Measurements from ENCODE around the gene GLRA2.

Gene GLRA2

DNA sequence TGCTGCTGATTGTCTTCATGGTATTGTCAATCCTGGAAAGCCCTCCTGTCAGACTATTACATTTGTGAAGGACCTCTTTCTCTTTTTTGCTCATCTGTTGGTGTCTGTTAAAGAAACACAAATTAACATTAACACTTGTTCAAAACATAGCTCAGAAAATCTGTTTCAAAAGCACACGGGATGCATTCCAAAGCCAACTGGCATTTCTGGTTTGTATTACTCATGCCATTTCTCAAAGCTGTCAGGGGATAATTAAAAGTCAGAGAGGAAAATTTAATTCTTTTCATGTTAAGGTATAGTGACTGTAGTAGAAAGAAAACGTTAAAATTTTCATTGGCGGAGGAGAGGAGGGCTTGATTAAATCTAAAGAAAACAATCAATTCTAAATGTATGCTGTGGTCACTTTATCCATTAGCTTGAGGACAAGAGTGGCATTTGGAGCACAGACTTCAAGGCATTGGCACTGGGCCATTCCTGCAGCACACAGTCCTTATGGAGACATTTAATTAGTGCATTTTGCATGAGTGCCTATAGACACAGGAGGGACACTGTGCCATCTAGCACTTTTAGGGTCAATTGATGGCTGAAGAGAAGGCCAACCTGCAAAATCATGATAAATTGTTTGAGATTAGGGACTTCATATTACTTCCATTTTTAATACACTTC is 21.2 kb upstream of the GLRA2 start:
- TF ChIP-seq TAF1 (IDR thresholded peaks at IDR 0.05; ENCODE audit: low read depth, low read length) (no peak), POU2F2 (IDR thresholded peaks at IDR 0.05; ENCODE audit: low read depth, low read length) (no peak), PAX5 (IDR thresholded peaks at IDR 0.05; ENCODE audit: insufficient read depth, low read length, severe bottlenecking) (no peak), POLR2AphosphoS5 (IDR thresholded peaks at IDR 0.05; ENCODE audit: low read depth, low read length) (no peak), SPI1 (IDR thresholded peaks at IDR 0.05; ENCODE audit: low read depth, low read length) (no peak), POLR2A (IDR thresholded peaks at IDR 0.05; ENCODE audit: low read depth, low read length) (no peak)
- DNase-seq (ENCODE audit: insufficient read length, low spot score) (no peak), FAIRE-seq (no peak)

DNA sequence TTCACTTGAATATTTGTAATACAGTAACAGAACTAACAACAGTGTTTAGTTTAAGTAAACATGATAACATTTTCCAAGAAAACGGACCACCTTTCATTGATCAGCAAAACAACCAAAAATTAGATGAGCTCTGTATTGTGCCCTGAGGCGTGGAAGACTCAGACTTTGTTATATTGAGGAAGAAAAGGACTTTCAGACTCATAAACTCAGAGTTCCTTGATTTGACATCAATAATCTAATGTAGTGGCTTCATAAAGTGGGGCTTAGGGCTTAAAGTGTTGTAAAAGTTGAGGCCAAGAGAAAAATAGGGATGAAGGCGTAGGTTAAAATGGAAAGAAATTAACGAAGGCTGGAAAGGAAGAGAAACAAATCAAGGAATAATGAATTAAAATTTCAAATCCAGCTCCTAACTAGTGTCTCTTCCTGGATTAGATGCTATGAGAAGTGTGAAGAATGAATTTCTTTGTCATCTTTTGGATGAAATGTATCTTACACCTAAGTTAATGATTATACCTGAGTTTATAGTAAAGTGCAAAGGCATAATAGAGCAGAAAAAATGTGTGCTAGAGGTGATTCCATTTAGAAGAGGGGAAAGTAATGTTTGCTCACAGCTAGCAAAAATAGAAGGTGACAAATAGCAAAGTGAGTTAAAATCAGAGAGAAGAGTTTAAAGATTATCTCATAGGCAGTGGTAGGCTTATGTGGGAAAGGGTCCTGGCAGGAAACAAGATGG is 19.8 kb upstream of the GLRA2 start:
- no peak for TF ChIP-seq POLR2AphosphoS5 (IDR thresholded peaks at IDR 0.05; ENCODE audit: low read depth, low read length)
- TF ChIP-seq PAX5 (IDR thresholded peaks at IDR 0.05; ENCODE audit: insufficient read depth, low read length, severe bottlenecking) = no peak
- TF ChIP-seq POU2F2 (IDR thresholded peaks at IDR 0.05; ENCODE audit: low read depth, low read length) = no peak
- no peak for TF ChIP-seq TAF1 (IDR thresholded peaks at IDR 0.05; ENCODE audit: low read depth, low read length)
- no peak for TF ChIP-seq SPI1 (IDR thresholded peaks at IDR 0.05; ENCODE audit: low read depth, low read length)
- TF ChIP-seq POLR2A (IDR thresholded peaks at IDR 0.05; ENCODE audit: low read depth, low read length) = no peak
- no peak for FAIRE-seq
- DNase-seq (ENCODE audit: insufficient read length, low spot score) = no peak

DNA sequence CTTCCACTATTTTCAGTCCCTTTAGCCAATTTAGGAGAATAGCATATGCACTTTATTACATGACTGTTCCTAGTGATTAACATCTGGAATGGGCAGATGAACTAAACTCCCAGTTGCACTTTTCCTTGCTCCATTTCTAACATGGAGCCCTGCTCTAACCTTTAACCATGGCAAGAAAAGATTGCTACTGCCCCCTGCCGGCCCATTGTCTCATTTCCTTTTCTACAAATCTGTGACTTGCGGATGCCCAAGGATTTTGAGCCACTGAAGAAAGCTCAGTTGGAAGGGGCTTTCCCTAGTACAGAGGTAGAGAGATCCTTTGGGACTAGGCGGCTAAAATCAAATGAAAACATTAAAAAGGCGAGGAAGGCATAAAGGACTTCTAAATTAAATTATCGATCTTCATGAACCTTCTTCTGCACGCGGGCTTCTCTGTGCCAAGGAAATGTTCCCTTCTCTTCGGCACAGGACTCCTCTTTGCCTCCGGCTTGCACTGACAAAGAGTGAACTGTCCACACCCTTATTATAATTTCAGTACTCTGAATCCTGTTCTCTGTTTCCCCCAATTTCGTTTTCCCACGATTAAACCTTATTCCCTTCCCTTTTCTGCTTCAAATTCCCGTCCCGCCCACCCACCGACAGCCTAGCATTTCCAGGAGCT is 577 bp upstream of the GLRA2 start:
- DNase-seq (ENCODE audit: insufficient read length, low spot score) (peak; percentile 0), FAIRE-seq (peak; percentile 51)
- TF ChIP-seq POU2F2 (IDR thresholded peaks at IDR 0.05; ENCODE audit: low read depth, low read length) = no peak
- no peak for TF ChIP-seq POLR2A (IDR thresholded peaks at IDR 0.05; ENCODE audit: low read depth, low read length)
- no peak for TF ChIP-seq PAX5 (IDR thresholded peaks at IDR 0.05; ENCODE audit: insufficient read depth, low read length, severe bottlenecking)
- TF ChIP-seq SPI1 (IDR thresholded peaks at IDR 0.05; ENCODE audit: low read depth, low read length) = no peak
- no peak for TF ChIP-seq TAF1 (IDR thresholded peaks at IDR 0.05; ENCODE audit: low read depth, low read length)
- no peak for TF ChIP-seq POLR2AphosphoS5 (IDR thresholded peaks at IDR 0.05; ENCODE audit: low read depth, low read length)

DNA sequence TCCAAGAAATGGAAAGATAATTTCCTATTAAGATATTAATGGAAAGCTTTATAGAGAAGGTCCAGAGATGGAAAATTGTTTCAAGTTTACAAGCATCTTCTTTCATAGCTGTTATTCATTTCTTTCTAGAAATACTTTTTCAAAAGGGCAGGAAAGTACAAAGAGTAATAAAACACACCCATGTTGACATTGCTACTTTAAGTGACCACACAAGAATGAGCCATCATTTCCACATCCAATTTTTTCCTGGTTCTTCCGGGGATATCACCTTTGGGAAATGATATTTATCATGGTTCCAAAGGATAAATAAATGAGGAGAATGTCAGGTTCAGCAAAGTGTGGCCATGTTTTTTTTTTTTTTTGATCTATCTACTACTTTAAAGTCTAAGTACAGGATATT is 4.5 kb downstream of the GLRA2 start:
- TF ChIP-seq SPI1 (IDR thresholded peaks at IDR 0.05; ENCODE audit: low read depth, low read length) = no peak
- no peak for TF ChIP-seq POLR2A (IDR thresholded peaks at IDR 0.05; ENCODE audit: low read depth, low read length)
- TF ChIP-seq TAF1 (IDR thresholded peaks at IDR 0.05; ENCODE audit: low read depth, low read length) = no peak
- TF ChIP-seq PAX5 (IDR thresholded peaks at IDR 0.05; ENCODE audit: insufficient read depth, low read length, severe bottlenecking) = no peak
- no peak for TF ChIP-seq POU2F2 (IDR thresholded peaks at IDR 0.05; ENCODE audit: low read depth, low read length)
- TF ChIP-seq POLR2AphosphoS5 (IDR thresholded peaks at IDR 0.05; ENCODE audit: low read depth, low read length) = no peak
- FAIRE-seq (no peak), DNase-seq (ENCODE audit: insufficient read length, low spot score) (no peak)

DNA sequence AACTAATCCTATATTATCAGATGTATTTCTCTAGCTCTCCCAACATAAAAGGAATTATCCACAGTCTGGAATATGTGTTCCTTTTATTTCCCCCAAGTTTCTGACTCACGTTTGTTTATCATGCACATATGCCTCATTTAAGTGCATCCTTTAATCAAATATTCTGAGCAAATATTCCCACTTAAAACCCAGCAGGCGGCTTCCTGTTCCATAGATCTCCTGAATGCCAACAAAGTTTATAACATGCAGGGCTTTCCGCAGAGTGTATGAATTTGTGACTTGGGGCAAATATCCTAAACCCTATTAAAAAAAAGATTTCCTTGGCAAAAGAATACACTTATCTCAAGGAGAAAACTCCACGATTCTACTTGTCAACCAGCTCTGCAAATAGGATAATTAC is 16.9 kb downstream of the GLRA2 start:
- FAIRE-seq (no peak), DNase-seq (ENCODE audit: insufficient read length, low spot score) (no peak)
- TF ChIP-seq SPI1 (IDR thresholded peaks at IDR 0.05; ENCODE audit: low read depth, low read length) (no peak), POLR2A (IDR thresholded peaks at IDR 0.05; ENCODE audit: low read depth, low read length) (no peak), POU2F2 (IDR thresholded peaks at IDR 0.05; ENCODE audit: low read depth, low read length) (no peak), TAF1 (IDR thresholded peaks at IDR 0.05; ENCODE audit: low read depth, low read length) (no peak), PAX5 (IDR thresholded peaks at IDR 0.05; ENCODE audit: insufficient read depth, low read length, severe bottlenecking) (no peak)

DNA sequence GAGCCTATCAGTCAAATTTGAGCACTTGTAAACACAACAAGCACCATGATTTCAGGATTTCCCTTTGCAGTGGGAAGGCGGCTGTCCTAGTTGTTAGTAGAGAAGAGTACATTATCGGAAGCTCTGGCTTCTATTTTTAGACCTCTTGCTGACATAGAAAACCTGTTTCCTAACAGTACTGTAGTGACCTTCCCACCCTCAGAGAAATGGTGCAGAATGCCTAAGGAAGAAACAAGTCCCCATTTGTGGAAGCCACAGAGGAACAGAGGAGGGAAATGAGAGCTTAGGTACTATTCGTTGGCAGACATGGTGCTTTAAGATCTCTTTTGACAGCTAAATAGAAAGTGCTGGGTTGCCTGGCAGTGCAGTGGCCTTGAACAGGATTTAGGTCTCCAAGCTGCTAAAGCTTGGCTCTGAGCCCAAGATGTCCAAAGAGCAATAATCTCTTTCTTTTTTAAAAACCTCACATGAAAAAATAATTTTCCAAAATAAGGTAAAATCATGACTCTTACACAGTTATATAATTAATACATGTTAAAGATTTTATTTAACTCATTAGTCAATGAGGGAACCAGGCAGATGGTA is 24.9 kb downstream of the GLRA2 start:
- FAIRE-seq = no peak
- no peak for TF ChIP-seq POLR2A (IDR thresholded peaks at IDR 0.05; ENCODE audit: low read depth, low read length)
- TF ChIP-seq POU2F2 (IDR thresholded peaks at IDR 0.05; ENCODE audit: low read depth, low read length) = no peak
- TF ChIP-seq TAF1 (IDR thresholded peaks at IDR 0.05; ENCODE audit: low read depth, low read length) = no peak
- no peak for TF ChIP-seq PAX5 (IDR thresholded peaks at IDR 0.05; ENCODE audit: insufficient read depth, low read length, severe bottlenecking)
- no peak for TF ChIP-seq SPI1 (IDR thresholded peaks at IDR 0.05; ENCODE audit: low read depth, low read length)
- no peak for TF ChIP-seq POLR2AphosphoS5 (IDR thresholded peaks at IDR 0.05; ENCODE audit: low read depth, low read length)

DNA sequence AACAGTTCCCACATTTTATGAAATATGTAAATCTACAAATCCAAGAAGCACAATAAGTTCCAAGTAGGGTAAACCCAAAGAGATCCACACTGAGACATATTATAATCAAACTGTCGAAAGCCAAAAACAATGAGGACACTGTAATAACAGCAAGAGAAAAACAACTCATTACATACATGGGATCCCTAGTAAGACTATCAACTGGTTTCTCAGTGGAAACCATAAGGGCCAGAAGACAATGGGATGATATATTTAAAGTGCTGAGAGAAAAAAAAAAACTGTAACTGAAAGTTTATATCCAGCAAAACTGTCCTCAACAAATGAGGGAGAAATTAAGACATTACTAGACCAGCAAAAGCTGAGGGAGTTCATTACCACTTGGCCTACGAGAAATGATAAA is 34.7 kb downstream of the GLRA2 start:
- FAIRE-seq = no peak
- TF ChIP-seq PAX5 (IDR thresholded peaks at IDR 0.05; ENCODE audit: insufficient read depth, low read length, severe bottlenecking) = no peak
- TF ChIP-seq TAF1 (IDR thresholded peaks at IDR 0.05; ENCODE audit: low read depth, low read length) = no peak
- TF ChIP-seq POU2F2 (IDR thresholded peaks at IDR 0.05; ENCODE audit: low read depth, low read length) = no peak
- TF ChIP-seq POLR2AphosphoS5 (IDR thresholded peaks at IDR 0.05; ENCODE audit: low read depth, low read length) = no peak
- no peak for TF ChIP-seq POLR2A (IDR thresholded peaks at IDR 0.05; ENCODE audit: low read depth, low read length)
- no peak for TF ChIP-seq SPI1 (IDR thresholded peaks at IDR 0.05; ENCODE audit: low read depth, low read length)
- DNase-seq (ENCODE audit: insufficient read length, low spot score) = no peak

More for the DNA sequence above, 24.9 kb downstream of the GLRA2 start:
- DNase-seq (ENCODE audit: insufficient read length, low spot score) = no peak

DNA sequence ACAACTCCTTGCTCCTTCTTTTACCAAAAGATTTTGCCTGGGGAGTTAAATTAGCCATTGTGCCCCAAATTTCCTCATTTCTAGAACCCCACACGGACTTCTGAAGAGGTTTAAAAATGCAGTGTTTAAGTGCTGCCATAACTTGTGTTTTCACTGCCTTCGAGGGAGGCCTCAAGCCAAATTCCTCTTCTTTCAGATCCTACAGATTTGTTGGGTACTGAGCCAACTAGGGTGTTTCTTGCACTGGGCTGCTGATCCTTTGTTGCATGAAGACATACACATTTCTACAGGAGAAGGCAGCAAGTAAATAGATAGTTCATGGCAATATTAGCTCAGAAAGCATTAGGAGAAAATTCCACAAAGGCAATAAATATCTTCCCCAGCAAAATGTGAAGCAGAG is 43.8 kb downstream of the GLRA2 start:
- FAIRE-seq = no peak
- DNase-seq (ENCODE audit: insufficient read length, low spot score) = no peak
- no peak for TF ChIP-seq POU2F2 (IDR thresholded peaks at IDR 0.05; ENCODE audit: low read depth, low read length)
- no peak for TF ChIP-seq TAF1 (IDR thresholded peaks at IDR 0.05; ENCODE audit: low read depth, low read length)
- TF ChIP-seq SPI1 (IDR thresholded peaks at IDR 0.05; ENCODE audit: low read depth, low read length) = no peak
- no peak for TF ChIP-seq POLR2A (IDR thresholded peaks at IDR 0.05; ENCODE audit: low read depth, low read length)
- no peak for TF ChIP-seq POLR2AphosphoS5 (IDR thresholded peaks at IDR 0.05; ENCODE audit: low read depth, low read length)
- TF ChIP-seq PAX5 (IDR thresholded peaks at IDR 0.05; ENCODE audit: insufficient read depth, low read length, severe bottlenecking) = no peak

DNA sequence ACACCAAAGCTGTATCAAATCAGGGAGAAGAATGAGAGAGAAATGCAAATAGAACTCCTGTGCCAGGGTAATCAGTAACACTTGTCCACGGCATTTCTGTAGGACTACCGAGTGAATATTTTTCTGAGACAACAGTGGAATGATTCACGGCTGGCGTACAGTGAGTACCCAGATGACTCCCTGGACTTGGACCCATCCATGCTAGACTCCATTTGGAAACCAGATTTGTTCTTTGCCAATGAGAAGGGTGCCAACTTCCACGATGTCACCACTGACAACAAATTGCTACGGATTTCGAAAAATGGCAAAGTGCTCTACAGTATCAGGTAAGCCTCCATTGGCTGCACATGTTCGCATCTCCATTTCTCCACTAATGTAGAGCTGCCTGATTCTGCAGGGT is 51.7 kb downstream of the GLRA2 start:
- no peak for FAIRE-seq
- TF ChIP-seq POLR2A (IDR thresholded peaks at IDR 0.05; ENCODE audit: low read depth, low read length) (no peak), TAF1 (IDR thresholded peaks at IDR 0.05; ENCODE audit: low read depth, low read length) (no peak), SPI1 (IDR thresholded peaks at IDR 0.05; ENCODE audit: low read depth, low read length) (no peak), POU2F2 (IDR thresholded peaks at IDR 0.05; ENCODE audit: low read depth, low read length) (no peak), PAX5 (IDR thresholded peaks at IDR 0.05; ENCODE audit: insufficient read depth, low read length, severe bottlenecking) (no peak), POLR2AphosphoS5 (IDR thresholded peaks at IDR 0.05; ENCODE audit: low read depth, low read length) (no peak)
- DNase-seq (ENCODE audit: insufficient read length, low spot score) = no peak

Measured in GM12891 (cell line).